ENCODE data around the gene TCF7L1. TPM values are rescaled to one million over a fixed set of nuclear protein-coding genes. Genes with fewer than 3 reads are reported as not detected.

TCF7L1 gene
- total RNA-seq, 4 donors from 2014 or later: 0.26 to 37.1 (median 5.4) TPM

GRCh38 chr2:85221067-85221691 is 88.0 kb downstream of the TCF7L1 start:
- Histone ChIP-seq H3K9me3 (no peaks in the 10 kb centered on the region), H3K27ac (peak overlapping the region in 1 of 2 donors; percentile 10), H3K4me1 (no peaks in the 10 kb centered on the region), H3K4me3 (no peak overlapping the region), H3K36me3 (no peaks in the 10 kb centered on the region), H3K27me3 (no peaks in the 10 kb centered on the region)
- intact Hi-C loops (cut with DNase I; ENCODE audit: low total_unique reads): no loop called here
- TF ChIP-seq, protein P1, sequence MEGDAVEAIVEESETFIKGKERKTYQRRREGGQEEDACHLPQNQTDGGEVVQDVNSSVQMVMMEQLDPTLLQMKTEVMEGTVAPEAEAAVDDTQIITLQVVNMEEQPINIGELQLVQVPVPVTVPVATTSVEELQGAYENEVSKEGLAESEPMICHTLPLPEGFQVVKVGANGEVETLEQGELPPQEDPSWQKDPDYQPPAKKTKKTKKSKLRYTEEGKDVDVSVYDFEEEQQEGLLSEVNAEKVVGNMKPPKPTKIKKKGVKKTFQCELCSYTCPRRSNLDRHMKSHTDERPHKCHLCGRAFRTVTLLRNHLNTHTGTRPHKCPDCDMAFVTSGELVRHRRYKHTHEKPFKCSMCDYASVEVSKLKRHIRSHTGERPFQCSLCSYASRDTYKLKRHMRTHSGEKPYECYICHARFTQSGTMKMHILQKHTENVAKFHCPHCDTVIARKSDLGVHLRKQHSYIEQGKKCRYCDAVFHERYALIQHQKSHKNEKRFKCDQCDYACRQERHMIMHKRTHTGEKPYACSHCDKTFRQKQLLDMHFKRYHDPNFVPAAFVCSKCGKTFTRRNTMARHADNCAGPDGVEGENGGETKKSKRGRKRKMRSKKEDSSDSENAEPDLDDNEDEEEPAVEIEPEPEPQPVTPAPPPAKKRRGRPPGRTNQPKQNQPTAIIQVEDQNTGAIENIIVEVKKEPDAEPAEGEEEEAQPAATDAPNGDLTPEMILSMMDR (IDR thresholded peaks at IDR 0.05): no peak
- DNase-seq: peak; percentile 67

GRCh38 chr2:85222792-85223191 is 89.6 kb downstream of the TCF7L1 start:
- Histone ChIP-seq H3K36me3 (no peaks in the 10 kb centered on the region), H3K9me3 (no peaks in the 10 kb centered on the region), H3K4me3 (no peak overlapping the region), H3K4me1 (no peaks in the 10 kb centered on the region), H3K27ac (no peak overlapping the region), H3K27me3 (no peaks in the 10 kb centered on the region)
- DNase-seq: no peak
- intact Hi-C loops (cut with DNase I; ENCODE audit: low total_unique reads): no loop called here
- TF ChIP-seq POLR2A (IDR thresholded peaks at IDR 0.05): no peak
- TF ChIP-seq, protein P1 (IDR thresholded peaks at IDR 0.05): no peak

- no peak for TF ChIP-seq POLR2A (IDR thresholded peaks at IDR 0.05)
- TF ChIP-seq, protein P1 (IDR thresholded peaks at IDR 0.05): no peak
- no peaks in the 10 kb centered on the region for H3K27me3 ChIP-seq
- H3K4me3 ChIP-seq: no peak overlapping the region
- no peaks in the 10 kb centered on the region for H3K36me3 ChIP-seq
- H3K27ac ChIP-seq: no peak overlapping the region
- H3K4me1 ChIP-seq: no peaks in the 10 kb centered on the region
- no peak for DNase-seq
- intact Hi-C loops (cut with DNase I; ENCODE audit: low total_unique reads): no loop called here
- H3K9me3 ChIP-seq: no peaks in the 10 kb centered on the region
Measured at GRCh38 chr2:85226783-85227182, 93.6 kb downstream of the TCF7L1 start.

GRCh38 chr2:85230679-85231467 is 97.7 kb downstream of the TCF7L1 start:
- DNase-seq: no peak
- Histone ChIP-seq H3K36me3 (no peaks in the 10 kb centered on the region), H3K9me3 (no peaks in the 10 kb centered on the region), H3K4me3 (no peak overlapping the region), H3K4me1 (no peaks in the 10 kb centered on the region), H3K27me3 (no peaks in the 10 kb centered on the region), H3K27ac (no peak overlapping the region)
- intact Hi-C loops (cut with DNase I; ENCODE audit: low total_unique reads): no loop called here
- TF ChIP-seq, protein P1 (IDR thresholded peaks at IDR 0.05): no peak
- TF ChIP-seq POLR2A (IDR thresholded peaks at IDR 0.05): no peak

GRCh38 chr2:85231468-85231805 is 98.2 kb downstream of the TCF7L1 start:
- DNase-seq: no peak
- Histone ChIP-seq H3K27ac (no peak overlapping the region), H3K9me3 (no peaks in the 10 kb centered on the region), H3K27me3 (no peaks in the 10 kb centered on the region), H3K4me3 (no peak overlapping the region), H3K4me1 (no peaks in the 10 kb centered on the region), H3K36me3 (no peaks in the 10 kb centered on the region)
- intact Hi-C loops (cut with DNase I; ENCODE audit: low total_unique reads): no loop called here
- no peak for TF ChIP-seq POLR2A (IDR thresholded peaks at IDR 0.05)

Measured in uterus (tissue), 4 donors.